ENCODE measurements around the gene SF3B1.
"Not testable (repeated sequence)": the region's sequence is repeated elsewhere in the genome, so short reads cannot be mapped to it uniquely, and the experiment has no call there.

Gene SF3B1

GRCh38 chr2:197453914-197454398, 19.1 kb upstream of the SF3B1 start:
- no peaks in the 10 kb centered on the region for H3K27me3 ChIP-seq (ENCODE audit: control insufficient read depth, insufficient read depth, low read length)
- H3K4me1 ChIP-seq (ENCODE audit: control insufficient read depth, low read depth, low read length) = peaks cover 9% of the 10 kb centered on the region
- peak overlapping the region; percentile 92 for H3K4me3 ChIP-seq (ENCODE audit: low read length)
- H3K27ac ChIP-seq (ENCODE audit: low read length) = peak overlapping the region; percentile 78
- H3K36me3 ChIP-seq (ENCODE audit: control insufficient read depth, low read depth, low read length) = no peaks in the 10 kb centered on the region
- H3K9ac ChIP-seq (ENCODE audit: low read length) = peak overlapping the region; percentile 85
- no peaks in the 10 kb centered on the region for H3K9me3 ChIP-seq (ENCODE audit: control insufficient read depth, low read depth, low read length)

GRCh38 chr2:197453123-197453913, 18.5 kb upstream of the SF3B1 start, which contains the start of gene COQ10B:
Gene COQ10B, plus strand, starts transcription at chr2:197453552. Its CDS starts 9 bp downstream, at chr2:197453561.
- Histone ChIP-seq H3K9ac (ENCODE audit: low read length) (peak within 1 kb of the TSS; percentile 85), H3K36me3 (ENCODE audit: control insufficient read depth, low read depth, low read length) (no peaks in the 10 kb centered on the region), H3K27me3 (ENCODE audit: control insufficient read depth, insufficient read depth, low read length) (no peaks in the 10 kb centered on the region), H3K4me3 (ENCODE audit: low read length) (peak within 1 kb of the TSS; percentile 92), H3K9me3 (ENCODE audit: control insufficient read depth, low read depth, low read length) (no peaks in the 10 kb centered on the region), H3K27ac (ENCODE audit: low read length) (peak within 1 kb of the TSS; percentile 78), H3K4me1 (ENCODE audit: control insufficient read depth, low read depth, low read length) (peaks cover 9% of the 10 kb centered on the region)

GRCh38 chr2:197452754-197453122, 17.9 kb upstream of the SF3B1 start:
- peak overlapping the region; percentile 92 for H3K4me3 ChIP-seq (ENCODE audit: low read length)
- H3K27me3 ChIP-seq (ENCODE audit: control insufficient read depth, insufficient read depth, low read length) = no peaks in the 10 kb centered on the region
- no peak overlapping the region for H3K27ac ChIP-seq (ENCODE audit: low read length)
- H3K36me3 ChIP-seq (ENCODE audit: control insufficient read depth, low read depth, low read length) = no peaks in the 10 kb centered on the region
- H3K9ac ChIP-seq (ENCODE audit: low read length) = no peak overlapping the region
- no peaks in the 10 kb centered on the region for H3K9me3 ChIP-seq (ENCODE audit: control insufficient read depth, low read depth, low read length)
- peaks cover 9% of the 10 kb centered on the region for H3K4me1 ChIP-seq (ENCODE audit: control insufficient read depth, low read depth, low read length)

GRCh38 chr2:197450935-197451358, 16.1 kb upstream of the SF3B1 start:
- H3K27me3 ChIP-seq (ENCODE audit: control insufficient read depth, insufficient read depth, low read length); H3K9me3 ChIP-seq (ENCODE audit: control insufficient read depth, low read depth, low read length); H3K27ac ChIP-seq (ENCODE audit: low read length); H3K4me1 ChIP-seq (ENCODE audit: control insufficient read depth, low read depth, low read length); H3K36me3 ChIP-seq (ENCODE audit: control insufficient read depth, low read depth, low read length); H3K4me3 ChIP-seq (ENCODE audit: low read length); H3K9ac ChIP-seq (ENCODE audit: low read length): not testable (repeated sequence)

- H3K27ac ChIP-seq (ENCODE audit: low read length) = no peak overlapping the region
- no peaks in the 10 kb centered on the region for H3K27me3 ChIP-seq (ENCODE audit: control insufficient read depth, insufficient read depth, low read length)
- H3K4me3 ChIP-seq (ENCODE audit: low read length) = no peak overlapping the region
- peaks cover 9% of the 10 kb centered on the region for H3K4me1 ChIP-seq (ENCODE audit: control insufficient read depth, low read depth, low read length)
- no peak overlapping the region for H3K9ac ChIP-seq (ENCODE audit: low read length)
- H3K9me3 ChIP-seq (ENCODE audit: control insufficient read depth, low read depth, low read length) = no peaks in the 10 kb centered on the region
- no peaks in the 10 kb centered on the region for H3K36me3 ChIP-seq (ENCODE audit: control insufficient read depth, low read depth, low read length)
These were observed 15.6 kb upstream of the SF3B1 start for GRCh38 chr2:197450465-197450864.

GRCh38 chr2:197446844-197447243, 12.0 kb upstream of the SF3B1 start:
- H3K4me1 ChIP-seq (ENCODE audit: control insufficient read depth, low read depth, low read length) = no peaks in the 10 kb centered on the region
- no peak overlapping the region for H3K9ac ChIP-seq (ENCODE audit: low read length)
- H3K27ac ChIP-seq (ENCODE audit: low read length) = no peak overlapping the region
- no peak overlapping the region for H3K4me3 ChIP-seq (ENCODE audit: low read length)
- no peaks in the 10 kb centered on the region for H3K36me3 ChIP-seq (ENCODE audit: control insufficient read depth, low read depth, low read length)
- H3K9me3 ChIP-seq (ENCODE audit: control insufficient read depth, low read depth, low read length) = no peaks in the 10 kb centered on the region
- no peaks in the 10 kb centered on the region for H3K27me3 ChIP-seq (ENCODE audit: control insufficient read depth, insufficient read depth, low read length)

- H3K27ac ChIP-seq (ENCODE audit: low read length) = no peak overlapping the region
- no peaks in the 10 kb centered on the region for H3K27me3 ChIP-seq (ENCODE audit: control insufficient read depth, insufficient read depth, low read length)
- H3K4me3 ChIP-seq (ENCODE audit: low read length) = no peak overlapping the region
- H3K4me1 ChIP-seq (ENCODE audit: control insufficient read depth, low read depth, low read length) = no peaks in the 10 kb centered on the region
- no peaks in the 10 kb centered on the region for H3K36me3 ChIP-seq (ENCODE audit: control insufficient read depth, low read depth, low read length)
- no peak overlapping the region for H3K9ac ChIP-seq (ENCODE audit: low read length)
- no peaks in the 10 kb centered on the region for H3K9me3 ChIP-seq (ENCODE audit: control insufficient read depth, low read depth, low read length)
These were observed 10.9 kb upstream of the SF3B1 start for GRCh38 chr2:197445746-197446145.

- H3K4me1 ChIP-seq (ENCODE audit: control insufficient read depth, low read depth, low read length) = no peaks in the 10 kb centered on the region
- no peaks in the 10 kb centered on the region for H3K9me3 ChIP-seq (ENCODE audit: control insufficient read depth, low read depth, low read length)
- H3K4me3 ChIP-seq (ENCODE audit: low read length) = no peak overlapping the region
- H3K27ac ChIP-seq (ENCODE audit: low read length) = no peak overlapping the region
- H3K27me3 ChIP-seq (ENCODE audit: control insufficient read depth, insufficient read depth, low read length) = no peaks in the 10 kb centered on the region
- H3K9ac ChIP-seq (ENCODE audit: low read length) = no peak overlapping the region
- H3K36me3 ChIP-seq (ENCODE audit: control insufficient read depth, low read depth, low read length) = no peaks in the 10 kb centered on the region
These were observed 8.0 kb upstream of the SF3B1 start for GRCh38 chr2:197442857-197443256.

- Histone ChIP-seq H3K4me1 (ENCODE audit: control insufficient read depth, low read depth, low read length) (peaks cover 9% of the 10 kb centered on the region), H3K27ac (ENCODE audit: low read length) (no peak overlapping the region), H3K36me3 (ENCODE audit: control insufficient read depth, low read depth, low read length) (no peaks in the 10 kb centered on the region), H3K9ac (ENCODE audit: low read length) (no peak overlapping the region), H3K9me3 (ENCODE audit: control insufficient read depth, low read depth, low read length) (no peaks in the 10 kb centered on the region), H3K27me3 (ENCODE audit: control insufficient read depth, insufficient read depth, low read length) (no peaks in the 10 kb centered on the region), H3K4me3 (ENCODE audit: low read length) (no peak overlapping the region)
These were observed 2.6 kb upstream of the SF3B1 start for GRCh38 chr2:197437380-197437779.

- Histone ChIP-seq H3K9ac (ENCODE audit: low read length) (peak overlapping the region; percentile 99), H3K27me3 (ENCODE audit: control insufficient read depth, insufficient read depth, low read length) (no peaks in the 10 kb centered on the region), H3K36me3 (ENCODE audit: control insufficient read depth, low read depth, low read length) (no peaks in the 10 kb centered on the region), H3K4me1 (ENCODE audit: control insufficient read depth, low read depth, low read length) (peaks cover 9% of the 10 kb centered on the region), H3K4me3 (ENCODE audit: low read length) (peak overlapping the region; percentile 76), H3K9me3 (ENCODE audit: control insufficient read depth, low read depth, low read length) (no peaks in the 10 kb centered on the region), H3K27ac (ENCODE audit: low read length) (peak overlapping the region; percentile 81)
These were observed 981 bp upstream of the SF3B1 start for GRCh38 chr2:197435598-197436420.

- peak overlapping the region; percentile 76 for H3K4me3 ChIP-seq (ENCODE audit: low read length)
- peak overlapping the region; percentile 99 for H3K9ac ChIP-seq (ENCODE audit: low read length)
- peaks cover 9% of the 10 kb centered on the region for H3K4me1 ChIP-seq (ENCODE audit: control insufficient read depth, low read depth, low read length)
- H3K27ac ChIP-seq (ENCODE audit: low read length) = peak overlapping the region; percentile 96
- H3K9me3 ChIP-seq (ENCODE audit: control insufficient read depth, low read depth, low read length) = no peaks in the 10 kb centered on the region
- no peaks in the 10 kb centered on the region for H3K27me3 ChIP-seq (ENCODE audit: control insufficient read depth, insufficient read depth, low read length)
- no peaks in the 10 kb centered on the region for H3K36me3 ChIP-seq (ENCODE audit: control insufficient read depth, low read depth, low read length)
These were observed 919 bp downstream of the SF3B1 start for GRCh38 chr2:197433780-197434438.

Measured in iPS-18a (cell line).